ENCODE data around the gene ISG20.

GRCh38 chr15:88630141-88630721 lies 8.6 kb upstream of the ISG20 start:
- TF ChIP-seq CTCF (IDR thresholded peaks at IDR 0.05) (no peak), POLR2A (IDR thresholded peaks at IDR 0.05) (no peak)

Measured in uterus (tissue), 2 donors.